Ascending aorta (tissue), 2 donors: ENCODE measurements around the gene TNFAIP8. TPM values are rescaled to one million over a fixed set of nuclear protein-coding genes. Genes with fewer than 3 reads are reported as not detected.
A peak's percentile ranks its signal among the peaks of the same experiment; 100 is the strongest.

ENCODE experiments used
- DNase-seq, 2 donors: peaks; one replicate each; pipeline ENCODE4 v3.0.0-alpha.2; 2019; ENCODE audit warnings: low spot score in 2 of 2
- H3K27ac ChIP-seq, 2 donors: fragments of 200-600 bp; sonication (generic); one replicate each; pipeline ENCODE4 v1.5.1; 2016 to 2017; ENCODE audit warnings: mild to moderate bottlenecking in 1 of 2
- H3K27me3 ChIP-seq: fragments of 200-600 bp; sonication (generic); one replicate; pipeline ENCODE4 v1.5.1; 2017
- H3K36me3 ChIP-seq, 2 donors: fragments of 200-600 bp; sonication (generic); one replicate each; pipeline ENCODE4 v1.5.1; 2016
- H3K4me1 ChIP-seq, 2 donors: fragments of 200-600 bp; sonication (generic); one replicate each; pipeline ENCODE4 v1.5.1; 2016 to 2017; ENCODE audit warnings: mild to moderate bottlenecking in 1 of 2
- H3K4me3 ChIP-seq, 2 donors: fragments of 200-600 bp; sonication (generic); one replicate each; pipeline ENCODE4 v1.5.1; 2016 to 2017; ENCODE audit warnings: mild to moderate bottlenecking in 1 of 2
- H3K9me3 ChIP-seq, 2 donors: fragments of 200-600 bp; sonication (generic); one replicate each; pipeline ENCODE4 v1.5.1; 2016
- CTCF ChIP-seq, 3 experiments: fragments of 200-600 bp in 2 of 3; fragments of 450-650 bp in 1 of 3; sonication (generic) in 2 of 3; IDR thresholded peaks; one replicate each; pipeline ENCODE4 v1.5.1; 2016 to 2019; ENCODE audit warnings: antibody characterized with exemption in 3 of 3, mild to moderate bottlenecking in 1 of 3, moderate library complexity in 1 of 3
- intact Hi-C: fragments of 100-400 bp; cut with DNase I; formaldehyde crosslinking; loops from one replicate; pipeline ENCODE4 v1.15.1; 2023
- total RNA-seq: library from RNA; depleted of rRNA; stranded (reverse); fragments of >200 nt; gene quantifications from one replicate; pipeline ENCODE4 v1.1.0, GENCODE V29; 2016

TNFAIP8 gene
- total RNA-seq, 1 donor from 2014 or later = 3.5 TPM

GRCh38 chr5:119318256-119318894, 37.4 kb upstream of the TNFAIP8 start:
- TF ChIP-seq CTCF (IDR thresholded peaks at IDR 0.05) = no peak
- Histone ChIP-seq H3K4me1 (peaks cover 4 to 12% of the 10 kb centered on the region in 2 donors), H3K9me3 (no peaks in the 10 kb centered on the region), H3K4me3 (no peak overlapping the region), H3K27me3 (no peaks in the 10 kb centered on the region), H3K36me3 (no peaks in the 10 kb centered on the region), H3K27ac (no peak overlapping the region)
- intact Hi-C loops = no loop called here
- DNase-seq = no peak

- H3K9me3 ChIP-seq = no peaks in the 10 kb centered on the region
- H3K27ac ChIP-seq = no peak overlapping the region
- no peak for DNase-seq
- no peaks in the 10 kb centered on the region for H3K36me3 ChIP-seq
- H3K4me3 ChIP-seq = no peak overlapping the region
- intact Hi-C loops = no loop called here
- no peak for TF ChIP-seq CTCF (IDR thresholded peaks at IDR 0.05)
- H3K4me1 ChIP-seq = peaks cover 4 to 12% of the 10 kb centered on the region in 2 donors
- no peaks in the 10 kb centered on the region for H3K27me3 ChIP-seq
Observed at GRCh38 chr5:119319401-119319800, 36.4 kb upstream of the TNFAIP8 start.

- DNase-seq = no peak
- TF ChIP-seq CTCF (IDR thresholded peaks at IDR 0.05) = no peak
- Histone ChIP-seq H3K27me3 (no peaks in the 10 kb centered on the region), H3K4me1 (peaks cover 4 to 12% of the 10 kb centered on the region in 2 donors), H3K9me3 (no peaks in the 10 kb centered on the region), H3K4me3 (no peak overlapping the region), H3K36me3 (no peaks in the 10 kb centered on the region), H3K27ac (no peak overlapping the region)
- intact Hi-C loops = loop anchor here (5.0 kb wide), 1 partner anchor 33 kb away; no protein-coding TSS in a partner anchor
Observed at GRCh38 chr5:119319890-119320289, 35.9 kb upstream of the TNFAIP8 start.

GRCh38 chr5:119321569-119322311, 34.1 kb upstream of the TNFAIP8 start:
- TF ChIP-seq CTCF (IDR thresholded peaks at IDR 0.05) = no peak
- Histone ChIP-seq H3K36me3 (no peaks in the 10 kb centered on the region), H3K4me1 (peaks cover 4 to 12% of the 10 kb centered on the region in 2 donors), H3K27ac (peak overlapping the region in 1 of 2 donors; percentile 82), H3K4me3 (no peak overlapping the region), H3K9me3 (no peaks in the 10 kb centered on the region), H3K27me3 (no peaks in the 10 kb centered on the region)
- intact Hi-C loops = loop anchor here (5.0 kb wide), 1 partner anchor 34 kb away; no protein-coding TSS in a partner anchor
- DNase-seq = no peak

GRCh38 chr5:119322312-119322947, 33.4 kb upstream of the TNFAIP8 start:
- Histone ChIP-seq H3K27ac (peak overlapping the region; percentile 80 to 82), H3K27me3 (no peaks in the 10 kb centered on the region), H3K9me3 (no peaks in the 10 kb centered on the region), H3K36me3 (no peaks in the 10 kb centered on the region), H3K4me3 (no peak overlapping the region), H3K4me1 (peaks cover 4 to 12% of the 10 kb centered on the region in 2 donors)
- TF ChIP-seq CTCF (IDR thresholded peaks at IDR 0.05) = no peak
- DNase-seq = no peak
- intact Hi-C loops = loop anchor here (5.0 kb wide), 1 partner anchor 35 kb away; no protein-coding TSS in a partner anchor
